Measurements from ENCODE around the gene CACNA1C.

- no peak for TF ChIP-seq CTCF (IDR thresholded peaks at IDR 0.05)
- TF ChIP-seq POLR2A (IDR thresholded peaks at IDR 0.05) = no peak
These were observed 289.1 kb downstream of the CACNA1C start for GRCh38 chr12:2341871-2342270.
